ENCODE results near the gene POM121. TPM values are rescaled to one million over a fixed set of nuclear protein-coding genes. Genes with fewer than 3 reads are reported as not detected.
"Not testable (repeated sequence)": the region's sequence is repeated elsewhere in the genome, so short reads cannot be mapped to it uniquely, and the experiment has no call there.

The POM121 gene
- polyA plus RNA-seq, 1 of the 3 experiments (the other 2 are of a cell fraction) = 14.0 TPM

DNA sequence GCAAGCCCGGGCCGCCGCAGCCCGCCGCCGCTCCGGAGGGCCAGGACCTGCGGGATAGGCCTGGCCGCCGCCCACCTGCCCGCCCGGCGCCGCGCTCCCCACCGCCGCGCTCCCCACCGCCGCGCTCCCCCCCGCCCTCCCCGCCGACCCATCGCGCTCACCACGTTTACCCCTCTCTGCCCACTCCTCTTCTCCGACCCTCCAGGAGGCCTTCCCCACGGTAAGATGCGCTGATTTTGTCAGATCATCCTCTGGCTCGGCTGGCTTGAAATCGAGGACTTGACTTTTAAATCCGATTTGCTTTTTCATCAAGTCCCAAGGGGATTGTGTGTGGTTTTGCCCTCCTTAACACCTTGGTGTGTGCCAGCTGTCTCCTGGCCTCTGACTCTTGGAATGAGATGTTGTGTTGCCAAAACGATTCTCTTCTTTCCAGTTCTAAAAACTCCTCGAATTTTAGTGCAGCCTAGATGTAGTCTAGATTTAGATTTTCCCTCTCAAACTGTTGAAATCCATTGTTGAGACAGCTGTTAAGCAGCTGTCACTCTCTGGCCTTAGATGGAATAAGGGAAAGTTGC, 738 bp downstream of the POM121 start (continued):
- no peak for TF ChIP-seq TAF1 (IDR thresholded peaks at IDR 0.05; ENCODE audit: borderline replicate concordance, low read depth, low read length)
- TF ChIP-seq, protein P1, sequence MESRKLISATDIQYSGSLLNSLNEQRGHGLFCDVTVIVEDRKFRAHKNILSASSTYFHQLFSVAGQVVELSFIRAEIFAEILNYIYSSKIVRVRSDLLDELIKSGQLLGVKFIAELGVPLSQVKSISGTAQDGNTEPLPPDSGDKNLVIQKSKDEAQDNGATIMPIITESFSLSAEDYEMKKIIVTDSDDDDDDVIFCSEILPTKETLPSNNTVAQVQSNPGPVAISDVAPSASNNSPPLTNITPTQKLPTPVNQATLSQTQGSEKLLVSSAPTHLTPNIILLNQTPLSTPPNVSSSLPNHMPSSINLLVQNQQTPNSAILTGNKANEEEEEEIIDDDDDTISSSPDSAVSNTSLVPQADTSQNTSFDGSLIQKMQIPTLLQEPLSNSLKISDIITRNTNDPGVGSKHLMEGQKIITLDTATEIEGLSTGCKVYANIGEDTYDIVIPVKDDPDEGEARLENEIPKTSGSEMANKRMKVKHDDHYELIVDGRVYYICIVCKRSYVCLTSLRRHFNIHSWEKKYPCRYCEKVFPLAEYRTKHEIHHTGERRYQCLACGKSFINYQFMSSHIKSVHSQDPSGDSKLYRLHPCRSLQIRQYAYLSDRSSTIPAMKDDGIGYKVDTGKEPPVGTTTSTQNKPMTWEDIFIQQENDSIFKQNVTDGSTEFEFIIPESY (IDR thresholded peaks at IDR 0.05; ENCODE audit: borderline replicate concordance, low read depth) = no peak

DNA sequence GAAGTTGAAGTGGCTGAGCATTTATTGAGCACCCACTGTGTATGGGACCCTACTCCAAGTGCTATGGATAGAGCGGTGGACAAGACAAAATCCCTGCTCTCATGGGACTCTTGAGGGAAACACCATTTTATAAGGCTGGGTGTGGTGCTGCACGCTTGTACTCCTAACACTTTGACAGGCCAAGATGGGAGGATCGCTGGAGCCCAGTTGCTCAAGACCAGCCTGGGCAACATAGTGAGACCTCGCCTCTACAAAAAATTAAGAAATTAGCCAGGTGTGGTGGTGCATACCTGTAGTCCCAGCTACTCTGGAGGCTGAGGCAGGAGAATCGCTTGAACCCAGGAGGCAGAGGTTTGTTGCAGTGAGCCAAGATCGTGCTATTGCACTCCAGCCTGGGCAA, 2.9 kb downstream of the POM121 start:
- 97% methylated on average over 6 of the region's 6 CpGs for WGBS (ENCODE audit: low lambda C conversion rate)
- H4K20me1 ChIP-seq (ENCODE audit: insufficient read depth); H3K27me3 ChIP-seq (ENCODE audit: insufficient read depth); H3K4me3 ChIP-seq (ENCODE audit: low read depth in 2 of 2, low read length in 1 of 2); H3K9ac ChIP-seq; POLR2A ChIA-PET; DNase-seq; H2AFZ ChIP-seq (ENCODE audit: low read depth); H3K27ac ChIP-seq (ENCODE audit: low read depth in 2 of 2, low read length in 1 of 2); H3K9me3 ChIP-seq; H3K9me2 ChIP-seq; H3K4me2 ChIP-seq: not testable (repeated sequence)
- Histone ChIP-seq H3F3A (replicated peaks; ENCODE audit: insufficient read depth) (peaks cover 12% of the 10 kb centered on the region), H3K36me3 (replicated peaks in 1 of 2; ENCODE audit: control insufficient read depth in 1 of 2, insufficient read depth in 2 of 2, low read length in 1 of 2) (peaks cover 44 to 52% of the 10 kb centered on the region in 2 experiments), H3K4me1 (ENCODE audit: control insufficient read depth in 1 of 2, insufficient read depth in 2 of 2, low read depth in 1 of 2, low read length in 1 of 2) (peaks cover 4 to 13% of the 10 kb centered on the region in 2 experiments; a peak in 3 of 4 replicates), H3K79me2 (ENCODE audit: insufficient read depth) (peaks cover 66% of the 10 kb centered on the region)
- CTCF ChIA-PET = interaction anchor here (1.2 kb wide), 1 partner anchor 13 kb away, joined by 4 read pairs; no protein-coding TSS in a partner anchor

DNA sequence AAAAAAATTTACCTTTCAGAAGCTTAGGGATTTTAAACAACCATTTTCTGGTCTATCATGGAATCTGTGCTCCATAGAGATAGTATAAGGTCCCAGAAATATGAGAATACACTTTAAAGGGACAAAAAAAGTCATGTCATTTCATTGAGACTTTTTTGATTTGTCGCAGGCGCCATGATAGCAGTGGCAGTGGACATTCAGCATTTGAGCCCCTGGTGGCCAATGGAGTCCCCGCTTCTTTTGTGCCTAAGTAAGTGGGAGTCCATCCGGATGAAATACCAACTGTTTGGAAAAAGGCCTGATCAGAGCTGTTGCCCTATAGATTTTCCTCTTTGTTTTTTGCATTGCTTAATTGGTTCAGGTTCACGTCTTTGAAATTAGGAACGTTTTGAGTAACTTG, 3.3 kb downstream of the POM121 start:
- H3K9me2 ChIP-seq; H3K27me3 ChIP-seq (ENCODE audit: insufficient read depth); H3K9me3 ChIP-seq; POLR2A ChIA-PET; H3K4me2 ChIP-seq; H2AFZ ChIP-seq (ENCODE audit: low read depth); H3K4me3 ChIP-seq (ENCODE audit: low read depth in 2 of 2, low read length in 1 of 2); H3K27ac ChIP-seq (ENCODE audit: low read depth in 2 of 2, low read length in 1 of 2); H3K9ac ChIP-seq; H4K20me1 ChIP-seq (ENCODE audit: insufficient read depth): not testable (repeated sequence)
- CTCF ChIA-PET = interaction anchor here (1.2 kb wide), 1 partner anchor 13 kb away, joined by 4 read pairs; no protein-coding TSS in a partner anchor
- H3K36me3 ChIP-seq (replicated peaks in 1 of 2; ENCODE audit: control insufficient read depth in 1 of 2, insufficient read depth in 2 of 2, low read length in 1 of 2) = peaks cover 44 to 52% of the 10 kb centered on the region in 2 experiments
- TF ChIP-seq, protein P2, sequence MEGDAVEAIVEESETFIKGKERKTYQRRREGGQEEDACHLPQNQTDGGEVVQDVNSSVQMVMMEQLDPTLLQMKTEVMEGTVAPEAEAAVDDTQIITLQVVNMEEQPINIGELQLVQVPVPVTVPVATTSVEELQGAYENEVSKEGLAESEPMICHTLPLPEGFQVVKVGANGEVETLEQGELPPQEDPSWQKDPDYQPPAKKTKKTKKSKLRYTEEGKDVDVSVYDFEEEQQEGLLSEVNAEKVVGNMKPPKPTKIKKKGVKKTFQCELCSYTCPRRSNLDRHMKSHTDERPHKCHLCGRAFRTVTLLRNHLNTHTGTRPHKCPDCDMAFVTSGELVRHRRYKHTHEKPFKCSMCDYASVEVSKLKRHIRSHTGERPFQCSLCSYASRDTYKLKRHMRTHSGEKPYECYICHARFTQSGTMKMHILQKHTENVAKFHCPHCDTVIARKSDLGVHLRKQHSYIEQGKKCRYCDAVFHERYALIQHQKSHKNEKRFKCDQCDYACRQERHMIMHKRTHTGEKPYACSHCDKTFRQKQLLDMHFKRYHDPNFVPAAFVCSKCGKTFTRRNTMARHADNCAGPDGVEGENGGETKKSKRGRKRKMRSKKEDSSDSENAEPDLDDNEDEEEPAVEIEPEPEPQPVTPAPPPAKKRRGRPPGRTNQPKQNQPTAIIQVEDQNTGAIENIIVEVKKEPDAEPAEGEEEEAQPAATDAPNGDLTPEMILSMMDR (IDR thresholded peaks at IDR 0.05) = peak; percentile 28; the same call in 1 of the 2 replicates
- H3F3A ChIP-seq (replicated peaks; ENCODE audit: insufficient read depth) = peaks cover 12% of the 10 kb centered on the region
- 93% methylated on average over 6 of the region's 6 CpGs for WGBS (ENCODE audit: low lambda C conversion rate)
- peaks cover 63% of the 10 kb centered on the region for H3K79me2 ChIP-seq (ENCODE audit: insufficient read depth)
- peak; percentile 17 for DNase-seq
- peaks cover 4 to 13% of the 10 kb centered on the region in 2 experiments; a peak in 3 of 4 replicates for H3K4me1 ChIP-seq (ENCODE audit: control insufficient read depth in 1 of 2, insufficient read depth in 2 of 2, low read depth in 1 of 2, low read length in 1 of 2)

DNA sequence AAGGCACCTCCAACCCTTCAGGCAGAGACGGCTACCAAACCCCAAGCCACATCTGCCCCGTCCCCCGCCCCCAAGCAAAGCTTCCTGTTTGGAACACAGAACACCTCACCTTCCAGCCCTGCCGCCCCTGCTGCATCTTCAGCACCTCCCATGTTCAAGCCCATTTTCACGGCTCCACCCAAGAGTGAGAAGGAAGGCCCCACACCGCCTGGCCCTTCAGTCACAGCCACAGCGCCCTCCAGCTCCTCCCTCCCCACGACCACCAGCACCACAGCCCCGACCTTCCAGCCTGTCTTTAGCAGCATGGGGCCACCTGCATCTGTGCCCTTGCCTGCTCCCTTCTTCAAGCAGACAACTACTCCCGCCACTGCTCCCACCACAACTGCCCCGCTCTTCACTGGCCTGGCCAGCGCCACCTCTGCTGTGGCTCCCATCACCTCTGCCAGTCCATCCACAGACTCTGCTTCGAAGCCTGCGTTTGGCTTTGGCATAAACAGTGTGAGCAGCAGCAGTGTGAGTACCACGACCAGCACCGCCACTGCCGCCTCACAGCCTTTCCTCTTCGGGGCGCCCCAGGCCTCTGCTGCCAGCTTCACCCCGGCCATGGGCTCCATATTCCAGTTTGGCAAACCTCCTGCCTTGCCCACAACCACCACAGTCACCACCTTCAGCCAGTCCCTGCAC, 17.3 kb downstream of the POM121 start:
- H3K36me3 ChIP-seq (replicated peaks in 1 of 2; ENCODE audit: control insufficient read depth in 1 of 2, insufficient read depth in 2 of 2, low read length in 1 of 2) = peaks cover 18 to 20% of the 10 kb centered on the region in 2 experiments
- H3F3A ChIP-seq (replicated peaks; ENCODE audit: insufficient read depth); H3K9ac ChIP-seq; H3K79me2 ChIP-seq (ENCODE audit: insufficient read depth); H3K4me1 ChIP-seq (ENCODE audit: control insufficient read depth in 1 of 2, insufficient read depth in 2 of 2, low read depth in 1 of 2, low read length in 1 of 2); H3K9me2 ChIP-seq; H3K4me3 ChIP-seq (ENCODE audit: low read depth in 2 of 2, low read length in 1 of 2); H4K20me1 ChIP-seq (ENCODE audit: insufficient read depth); POLR2A ChIA-PET; H3K9me3 ChIP-seq; DNase-seq; H3K4me2 ChIP-seq; H3K27me3 ChIP-seq (ENCODE audit: insufficient read depth); H2AFZ ChIP-seq (ENCODE audit: low read depth); H3K27ac ChIP-seq (ENCODE audit: low read depth in 2 of 2, low read length in 1 of 2); CTCF ChIA-PET: not testable (repeated sequence)
- WGBS (ENCODE audit: low lambda C conversion rate) = over 99% methylated on average over 8 of the region's 20 CpGs

DNA sequence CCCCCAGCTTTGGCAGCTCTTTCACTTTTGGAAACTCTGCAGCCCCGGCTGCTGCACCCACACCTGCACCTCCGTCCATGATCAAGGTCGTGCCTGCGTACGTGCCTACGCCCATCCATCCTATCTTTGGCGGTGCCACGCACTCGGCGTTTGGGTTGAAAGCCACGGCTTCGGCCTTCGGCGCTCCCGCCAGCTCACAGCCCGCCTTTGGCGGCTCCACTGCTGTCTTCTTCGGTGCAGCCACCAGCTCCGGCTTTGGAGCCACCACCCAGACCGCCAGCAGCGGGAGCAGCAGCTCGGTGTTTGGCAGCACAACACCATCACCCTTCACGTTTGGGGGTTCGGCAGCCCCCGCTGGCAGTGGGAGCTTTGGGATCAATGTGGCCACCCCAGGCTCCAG, 18.1 kb downstream of the POM121 start:
- H3K4me3 ChIP-seq (ENCODE audit: low read depth in 2 of 2, low read length in 1 of 2); H3K9me3 ChIP-seq; H3K9ac ChIP-seq; H3K27me3 ChIP-seq (ENCODE audit: insufficient read depth); CTCF ChIA-PET; H3F3A ChIP-seq (replicated peaks; ENCODE audit: insufficient read depth); H3K27ac ChIP-seq (ENCODE audit: low read depth in 2 of 2, low read length in 1 of 2); H2AFZ ChIP-seq (ENCODE audit: low read depth); POLR2A ChIA-PET; H3K9me2 ChIP-seq; DNase-seq; H3K4me2 ChIP-seq; H3K4me1 ChIP-seq (ENCODE audit: control insufficient read depth in 1 of 2, insufficient read depth in 2 of 2, low read depth in 1 of 2, low read length in 1 of 2); H3K79me2 ChIP-seq (ENCODE audit: insufficient read depth); H4K20me1 ChIP-seq (ENCODE audit: insufficient read depth): not testable (repeated sequence)
- H3K36me3 ChIP-seq (replicated peaks in 1 of 2; ENCODE audit: control insufficient read depth in 1 of 2, insufficient read depth in 2 of 2, low read length in 1 of 2) = peaks cover 16% of the 10 kb centered on the region in 2 experiments
- WGBS (ENCODE audit: low lambda C conversion rate) = 97% methylated on average over 25 of the region's 25 CpGs
